Astrocyte (in vitro differentiated cells and primary cell): ENCODE data around the gene MEDAG. TPM values are rescaled to one million over a fixed set of nuclear protein-coding genes. Genes with fewer than 3 reads are reported as not detected.

ENCODE experiments used
- DNase-seq: peaks from one replicate; pipeline ENCODE4 v3.0.0-alpha.2; 2010; ENCODE audit warnings: low read depth
- FAIRE-seq: peaks from 2 replicates; lab custom pipeline; 2011; peaks lifted over from hg19 to GRCh38; lab: Jason Lieb, UNC
- H2AFZ ChIP-seq: 2 replicates; pipeline ENCODE4 v1.6.0; 2012; ENCODE audit warnings: low read depth, low read length, inconsistent platforms
- H3K27ac ChIP-seq: 2 replicates; pipeline ENCODE4 v1.5.1; 2011; ENCODE audit warnings: low read depth, low read length, inconsistent platforms
- H3K27me3 ChIP-seq: 2 replicates; pipeline ENCODE4 v1.6.0; 2011; ENCODE audit warnings: low read length, inconsistent platforms; ENCODE audit not compliant: insufficient read depth
- H3K36me3 ChIP-seq: 2 replicates; pipeline ENCODE4 v1.5.1; 2011; ENCODE audit warnings: low read length, inconsistent platforms; ENCODE audit not compliant: insufficient read depth
- H3K4me1 ChIP-seq: 2 replicates; pipeline ENCODE4 v1.5.1; 2011; ENCODE audit warnings: low read length, inconsistent platforms; ENCODE audit not compliant: insufficient read depth
- H3K4me2 ChIP-seq: 2 replicates; pipeline ENCODE4 v1.6.0; 2012; ENCODE audit warnings: low read length, inconsistent platforms
- H3K4me3 ChIP-seq: 2 replicates; pipeline ENCODE4 v1.5.1; 2011; ENCODE audit warnings: low read depth, mild to moderate bottlenecking, low read length, inconsistent platforms; ENCODE audit not compliant: insufficient read depth
- H3K79me2 ChIP-seq: 2 replicates; pipeline ENCODE4 v1.6.0; 2012; ENCODE audit warnings: mild to moderate bottlenecking, low read length, inconsistent platforms; ENCODE audit not compliant: insufficient read depth
- H3K9ac ChIP-seq: 2 replicates; pipeline ENCODE4 v1.6.0; 2012; ENCODE audit warnings: mild to moderate bottlenecking, low read length, inconsistent platforms
- H3K9me3 ChIP-seq: 2 replicates; pipeline ENCODE4 v1.5.1; 2012; ENCODE audit warnings: low read depth, mild to moderate bottlenecking, low read length, inconsistent platforms; ENCODE audit not compliant: insufficient read depth
- H4K20me1 ChIP-seq: 2 replicates; pipeline ENCODE4 v1.6.0; 2012; ENCODE audit warnings: low read length, inconsistent platforms; ENCODE audit not compliant: insufficient read depth
- H3K27ac Mint-ChIP-seq: one replicate; pipeline ENCODE4 v1.8.0; 2021; ENCODE audit warnings: mild to moderate bottlenecking, mixed read lengths; ENCODE audit not compliant: unreplicated experiment
- H3K27me3 Mint-ChIP-seq: one replicate; pipeline ENCODE4 v1.8.0; 2021; ENCODE audit warnings: low read depth, mixed read lengths; ENCODE audit not compliant: unreplicated experiment
- H3K36me3 Mint-ChIP-seq: one replicate; pipeline ENCODE4 v1.8.0; 2021; ENCODE audit warnings: low read depth, mixed read lengths; ENCODE audit not compliant: unreplicated experiment
- H3K4me1 Mint-ChIP-seq: one replicate; pipeline ENCODE4 v1.8.0; 2021; ENCODE audit warnings: low read depth, mixed read lengths; ENCODE audit not compliant: unreplicated experiment
- H3K4me3 Mint-ChIP-seq: one replicate; pipeline ENCODE4 v1.8.0; 2021; ENCODE audit warnings: mild to moderate bottlenecking, moderate library complexity, mixed read lengths; ENCODE audit not compliant: unreplicated experiment
- H3K9me3 Mint-ChIP-seq: one replicate; pipeline ENCODE4 v1.8.0; 2021; ENCODE audit warnings: mild to moderate bottlenecking, mixed read lengths; ENCODE audit not compliant: unreplicated experiment
- CTCF ChIP-seq: IDR thresholded peaks from 2 replicates; pipeline ENCODE4 v1.5.1; 2011; ENCODE audit warnings: low read depth, mild to moderate bottlenecking, inconsistent platforms, low read length, moderate library complexity; ENCODE audit not compliant: insufficient read depth
- EZH2 ChIP-seq: IDR thresholded peaks from 2 replicates; pipeline ENCODE4 v1.6.1; 2012; ENCODE audit warnings: mild to moderate bottlenecking, low read length, inconsistent platforms; ENCODE audit not compliant: insufficient read depth
- total RNA-seq: library from RNA; stranded (reverse); gene quantifications from 2 replicates; pipeline ENCODE4 v1.2.1, GENCODE V29; 2021

MEDAG gene
- total RNA-seq, 1 donor from 2014 or later: 1.5 TPM

- no peaks in the 10 kb centered on the region for H3K9me3 ChIP-seq
- Mint-ChIP-seq H3K27me3 (peaks cover 28% of the 10 kb centered on the region), H3K9me3 (peaks cover 3% of the 10 kb centered on the region), H3K36me3 (no peaks in the 10 kb centered on the region), H3K27ac (no peak overlapping the region), H3K4me3 (peak overlapping the region; percentile 51), H3K4me1 (peaks cover 21% of the 10 kb centered on the region)
- no peaks in the 10 kb centered on the region for H3K27me3 ChIP-seq
- H3K4me1 ChIP-seq: peaks cover 32% of the 10 kb centered on the region
- no peaks in the 10 kb centered on the region for H4K20me1 ChIP-seq
- H3K27ac ChIP-seq: peak overlapping the region; percentile 56
- FAIRE-seq: peak; percentile 52
- H3K9ac ChIP-seq: peak overlapping the region; percentile 74
- H3K36me3 ChIP-seq: no peaks in the 10 kb centered on the region
- H2AFZ ChIP-seq: peak overlapping the region; percentile 61
- peak overlapping the region; percentile 82 for H3K4me2 ChIP-seq
- DNase-seq: peak; percentile 45
- peak overlapping the region; percentile 43 for H3K4me3 ChIP-seq
- no peak for TF ChIP-seq CTCF
- no peak for TF ChIP-seq EZH2
- H3K79me2 ChIP-seq: peaks cover 17% of the 10 kb centered on the region
These were observed 1.2 kb downstream of the MEDAG start for GRCh38 chr13:30907121-30907861.

- H3K4me3 Mint-ChIP-seq: no peak overlapping the region
These were observed 2.4 kb downstream of the MEDAG start for GRCh38 chr13:30908416-30908980.

More at GRCh38 chr13:30908416-30908980, 2.4 kb downstream of the MEDAG start:
- Histone ChIP-seq H3K36me3 (no peaks in the 10 kb centered on the region), H4K20me1 (peaks cover 7% of the 10 kb centered on the region), H3K9me3 (no peaks in the 10 kb centered on the region), H3K79me2 (peaks cover 17% of the 10 kb centered on the region), H3K4me2 (peak overlapping the region; percentile 82), H3K9ac (peak overlapping the region; percentile 74), H3K4me3 (no peak overlapping the region), H3K27ac (no peak overlapping the region), H2AFZ (no peak overlapping the region), H3K4me1 (peaks cover 32% of the 10 kb centered on the region), H3K27me3 (no peaks in the 10 kb centered on the region)
- FAIRE-seq (no peak), DNase-seq (peak; percentile 72)
- peaks cover 30% of the 10 kb centered on the region for H3K27me3 Mint-ChIP-seq
- H3K9me3 Mint-ChIP-seq: peaks cover 3% of the 10 kb centered on the region
- TF ChIP-seq CTCF (no peak), EZH2 (no peak)
- no peaks in the 10 kb centered on the region for H3K36me3 Mint-ChIP-seq
- peaks cover 21% of the 10 kb centered on the region for H3K4me1 Mint-ChIP-seq
- peak overlapping the region; percentile 59 for H3K27ac Mint-ChIP-seq
